Measurements from ENCODE around the gene DOCK9.

DNA sequence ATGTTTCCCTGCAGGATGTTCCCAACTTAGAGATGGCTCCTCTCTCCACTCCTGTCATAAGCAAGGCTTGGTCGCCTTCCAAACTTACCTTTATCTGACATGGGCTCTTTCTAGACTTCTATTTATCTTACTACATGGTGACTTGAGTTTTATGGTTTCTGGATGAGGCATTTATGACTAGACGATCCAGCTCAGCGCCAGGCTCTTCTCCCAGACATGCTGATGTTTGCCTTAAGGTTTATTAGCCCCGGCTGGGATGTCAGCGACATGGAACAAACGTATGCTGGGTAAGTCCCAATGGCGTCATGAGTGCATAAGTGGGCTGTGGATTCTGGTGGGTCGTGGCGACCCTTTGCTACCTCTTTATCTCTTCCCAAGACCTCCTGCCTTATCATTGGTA, 185.5 kb downstream of the DOCK9 start:
- TF ChIP-seq CTCF (IDR thresholded peaks at IDR 0.05), result no peak
- no peak for TF ChIP-seq POLR2A (IDR thresholded peaks at IDR 0.05)

All from uterus (tissue), 2 donors.